T-cell (primary cell): Measurements from ENCODE around the gene LRP5. TPM values are rescaled to one million over a fixed set of nuclear protein-coding genes. Genes with fewer than 3 reads are reported as not detected.

Experiments
- ATAC-seq, 4 experiments: fragments of 200-7000 bp in 3 of 4; fragments of 150-1000 bp in 1 of 4; cut with Tn5 transposase; replicated peaks in 1 of 4; 1 replicate in 3 of 4; 2 replicates in 1 of 4; pipeline ENCODE4 v1.10.0; 2021; ENCODE audit warnings: moderate library complexity in 3 of 4, mild to moderate bottlenecking in 2 of 4, moderate number of reproducible peaks in 1 of 4
- CTCF ChIA-PET, 2 donors: fragments of 300-600 bp; sonication (Branson Sonifier 250); formaldehyde crosslinking; loops; one replicate each; lab custom pipeline; 2022; ENCODE audit warnings: antibody characterized with exemption in 2 of 2; lab: Charles Lee
- POLR2A ChIA-PET, 2 donors: fragments of 300-600 bp; sonication (Branson Sonifier 250); formaldehyde crosslinking; loops; one replicate each; lab custom pipeline; 2022; ENCODE audit warnings: antibody characterized with exemption in 2 of 2; lab: Charles Lee
- DNase-seq, 35 experiments: peaks; one replicate each; pipeline versions ENCODE4 v3.0.0 to v3.0.0-alpha.2; 2013 to 2023
- H3K27ac ChIP-seq: one replicate; pipeline ENCODE4 v1.5.1; 2013; ENCODE audit warnings: low read length
- H3K27me3 ChIP-seq, 2 experiments: replicated peaks in 1 of 2; 1 replicate in 1 of 2; 2 replicates in 1 of 2; pipeline versions ENCODE4 v1.6.1 to v1.7.0; 2013; ENCODE audit warnings: low read length in 1 of 2, mixed read lengths in 1 of 2; ENCODE audit not compliant: control insufficient read depth in 2 of 2, insufficient read depth in 2 of 2; ENCODE audit errors: extremely low read depth in 1 of 2
- H3K36me3 ChIP-seq, 2 donors: 1 replicate in 1 of 2; 2 replicates in 1 of 2; pipeline versions ENCODE4 v1.6.1 to v1.7.0; 2013; ENCODE audit warnings: low read length in 1 of 2; ENCODE audit not compliant: control insufficient read depth in 2 of 2, insufficient read depth in 1 of 2; ENCODE audit errors: extremely low read depth in 1 of 2
- H3K4me1 ChIP-seq, 2 experiments: 1 replicate in 1 of 2; 2 replicates in 1 of 2; pipeline versions ENCODE4 v1.6.1 to v1.7.0; 2013; ENCODE audit warnings: low read length in 2 of 2, mixed read lengths in 1 of 2; ENCODE audit not compliant: insufficient read depth in 2 of 2, control insufficient read depth in 1 of 2; ENCODE audit errors: extremely low read depth in 1 of 2
- H3K4me3 ChIP-seq, 2 donors: 1 replicate in 1 of 2; 2 replicates in 1 of 2; pipeline versions ENCODE4 v1.5.1 to v1.7.0; 2013; ENCODE audit warnings: mild to moderate bottlenecking in 2 of 2, low read length in 1 of 2, moderate library complexity in 1 of 2; ENCODE audit not compliant: control insufficient read depth in 1 of 2; ENCODE audit errors: extremely low read depth in 1 of 2
- H3K9me3 ChIP-seq: 2 replicates; pipeline ENCODE4 v1.7.0; 2013
- H3K27ac Mint-ChIP-seq, 2 donors: one replicate each; pipeline ENCODE4 v1.8.0; 2020 to 2021; ENCODE audit warnings: mild to moderate bottlenecking in 2 of 2, mixed read lengths in 2 of 2
- H3K27me3 Mint-ChIP-seq, 2 donors: one replicate each; pipeline ENCODE4 v1.8.0; 2021 to 2022; ENCODE audit warnings: mixed read lengths in 2 of 2
- H3K36me3 Mint-ChIP-seq: one replicate; pipeline ENCODE4 v1.8.0; 2021; ENCODE audit warnings: mixed read lengths
- H3K4me1 Mint-ChIP-seq, 3 donors: one replicate each; pipeline ENCODE4 v1.8.0; 2020 to 2022; ENCODE audit warnings: mixed read lengths in 3 of 3, mild to moderate bottlenecking in 1 of 3
- H3K4me3 Mint-ChIP-seq, 3 donors: one replicate each; pipeline ENCODE4 v1.8.0; 2020 to 2022; ENCODE audit warnings: mild to moderate bottlenecking in 3 of 3, mixed read lengths in 3 of 3, moderate library complexity in 3 of 3
- H3K9me3 Mint-ChIP-seq, 3 donors: one replicate each; pipeline ENCODE4 v1.8.0; 2020 to 2022; ENCODE audit warnings: mixed read lengths in 3 of 3
- WGBS: methylation state at CpG from one replicate; pipeline ENCODE4 v1.1.5; 2013; ENCODE audit warnings: missing lambda C conversion rate; ENCODE audit not compliant: insufficient coverage; 5-methylcytosine and 5-hydroxymethylcytosine counted together
- total RNA-seq, 35 experiments: library from RNA in 6 of 35; stranded (reverse) in 6 of 35; fragments of 120-200 nt in 1 of 35; gene quantifications; one replicate each; pipeline versions ENCODE4 v1.2.1 to v1.2.4 and lab custom pipeline; 2013 to 2026

The LRP5 gene
- total RNA-seq, 5 donors from 2014 or later (not counting 1 experiment from before 2014, with no cell fraction given): 1.8 to 11.3 (median 7.0) TPM

DNA sequence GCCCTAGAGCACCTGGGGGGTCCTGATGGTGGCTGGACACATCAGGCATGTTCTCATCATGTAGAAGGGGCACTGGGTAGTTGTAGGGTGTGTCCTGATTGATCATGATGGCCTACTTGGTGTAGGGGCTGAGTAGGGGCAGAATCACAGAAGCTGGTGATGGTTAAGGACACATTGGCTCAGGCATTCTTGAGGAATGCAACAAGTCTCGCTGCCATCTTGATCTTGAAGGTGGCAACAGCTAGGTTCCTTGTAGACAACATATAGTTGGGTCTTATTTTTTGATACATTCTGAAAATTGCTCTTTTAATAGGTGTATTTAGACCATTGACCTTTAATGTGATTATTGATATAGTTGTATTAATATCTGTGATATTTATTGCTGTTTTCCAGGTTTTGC lies 176.2 kb downstream of the LRP5 start:
- peak overlapping the region; percentile 11 to 60 for H3K27ac Mint-ChIP-seq

DNA sequence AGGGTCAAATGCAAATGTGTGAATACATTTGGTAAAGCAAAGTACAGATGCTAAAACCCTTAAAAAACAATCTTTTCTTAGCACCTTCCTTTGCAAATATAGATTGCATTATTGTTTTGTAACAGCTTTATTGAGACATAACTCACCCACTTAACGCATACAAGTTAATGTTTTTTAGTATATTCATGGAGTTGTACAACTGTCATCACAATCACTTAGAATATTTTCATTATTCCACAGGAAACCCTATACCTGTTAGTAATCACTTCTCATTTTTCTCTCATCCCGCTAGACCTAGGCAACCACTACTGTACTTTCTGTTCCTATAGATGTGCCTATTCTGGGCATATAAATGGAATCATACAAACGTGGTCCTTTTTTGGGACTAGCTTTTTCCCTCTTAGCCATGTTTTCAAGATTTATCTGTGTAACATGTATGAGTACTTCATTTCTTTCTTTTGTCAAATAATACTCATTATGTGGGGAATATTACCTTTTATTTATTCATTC lies 182.9 kb downstream of the LRP5 start:
- H3K27ac ChIP-seq: no peak overlapping the region
- Mint-ChIP-seq H3K27ac (peak overlapping the region in 1 of 2 donors; percentile 19), H3K36me3 (peaks cover 5% of the 10 kb centered on the region), H3K4me3 (no peak overlapping the region), H3K4me1 (peaks cover 81 to 90% (median 89%) of the 10 kb centered on the region in 3 donors), H3K27me3 (no peaks in the 10 kb centered on the region), H3K9me3 (no peaks in the 10 kb centered on the region)
- H3K4me3 ChIP-seq: no peak overlapping the region
- no CpG with 5 or more reads among the region's 3 CpGs for WGBS
- peaks cover 0 to 2% of the 10 kb centered on the region in 2 donors for H3K36me3 ChIP-seq
- H3K4me1 ChIP-seq: peaks cover 9 to 43% of the 10 kb centered on the region in 2 experiments
- ATAC-seq: no peak
- H3K9me3 ChIP-seq: no peaks in the 10 kb centered on the region
- POLR2A ChIA-PET: no interaction called here
- H3K27me3 ChIP-seq: no peaks in the 10 kb centered on the region
- CTCF ChIA-PET: interaction anchor here in 1 of 2 donors (1.2 kb wide), 1 partner anchor 10 kb away, joined by 5 read pairs; no protein-coding TSS in a partner anchor
- DNase-seq: no peak

More for the DNA sequence above, 176.2 kb downstream of the LRP5 start:
- WGBS: 83% methylated on average over 1 of the region's 1 CpG
- Histone ChIP-seq H3K4me1 (peaks cover 19 to 36% of the 10 kb centered on the region in 2 experiments), H3K9me3 (no peaks in the 10 kb centered on the region), H3K36me3 (peaks cover 0 to 2% of the 10 kb centered on the region in 2 donors), H3K27me3 (no peaks in the 10 kb centered on the region), H3K27ac (no peak overlapping the region), H3K4me3 (no peak overlapping the region)
- Mint-ChIP-seq H3K4me3 (peak overlapping the region in 1 of 3 donors; percentile 66), H3K9me3 (no peaks in the 10 kb centered on the region), H3K27me3 (no peaks in the 10 kb centered on the region), H3K4me1 (peaks cover 86 to 91% (median 86%) of the 10 kb centered on the region in 3 donors), H3K36me3 (peaks cover 19% of the 10 kb centered on the region)
- ATAC-seq (no peak), DNase-seq (no peak)
- POLR2A ChIA-PET: interaction anchor here in 1 of 2 donors (0.6 to 1.0 kb wide), 2 partner anchors 28 to 37 kb away, joined by 5 read pairs; partner anchors contain the start of gene PPP6R3
- CTCF ChIA-PET: interaction anchor here in 1 of 2 donors (0.6 kb wide), 1 partner anchor 21 kb away, joined by 4 read pairs; no protein-coding TSS in a partner anchor

DNA sequence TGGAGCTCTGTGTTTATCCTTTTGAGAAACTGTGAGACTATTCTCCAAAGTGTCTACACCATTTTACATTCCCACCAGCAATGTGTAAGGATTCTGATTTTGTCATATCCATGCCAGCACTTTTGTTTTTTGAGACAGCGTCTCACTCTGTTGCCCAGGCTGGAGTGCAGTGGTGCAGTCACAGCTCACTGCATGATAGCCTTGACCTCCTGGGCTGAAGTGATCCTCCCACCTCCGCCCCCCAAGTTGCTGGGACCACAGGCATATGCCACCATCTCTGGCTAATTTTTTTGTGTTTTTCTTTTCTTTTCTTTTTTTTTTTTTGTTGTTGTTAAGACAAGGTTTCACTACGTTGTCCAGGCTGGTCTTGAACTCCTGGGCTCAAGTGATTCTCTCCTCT lies 183.5 kb downstream of the LRP5 start:
- no peaks in the 10 kb centered on the region for H3K9me3 Mint-ChIP-seq
- H3K4me3 Mint-ChIP-seq: peak overlapping the region in 1 of 3 donors; percentile 15
- ChIA-PET CTCF (no interaction called here), POLR2A (no interaction called here)
- peaks cover 6 to 47% of the 10 kb centered on the region in 2 experiments for H3K4me1 ChIP-seq
- ATAC-seq (no peak), DNase-seq (no peak)
- H3K4me3 ChIP-seq: no peak overlapping the region
- H3K27me3 Mint-ChIP-seq: no peaks in the 10 kb centered on the region
- peaks cover 0 to 2% of the 10 kb centered on the region in 2 donors for H3K36me3 ChIP-seq
- no peaks in the 10 kb centered on the region for H3K27me3 ChIP-seq
- H3K36me3 Mint-ChIP-seq: peaks cover 5% of the 10 kb centered on the region
- 100% methylated on average over 1 of the region's 3 CpGs for WGBS
- peaks cover 81 to 90% (median 89%) of the 10 kb centered on the region in 3 donors for H3K4me1 Mint-ChIP-seq
- H3K27ac ChIP-seq: no peak overlapping the region
- no peaks in the 10 kb centered on the region for H3K9me3 ChIP-seq
- no peak overlapping the region for H3K27ac Mint-ChIP-seq

DNA sequence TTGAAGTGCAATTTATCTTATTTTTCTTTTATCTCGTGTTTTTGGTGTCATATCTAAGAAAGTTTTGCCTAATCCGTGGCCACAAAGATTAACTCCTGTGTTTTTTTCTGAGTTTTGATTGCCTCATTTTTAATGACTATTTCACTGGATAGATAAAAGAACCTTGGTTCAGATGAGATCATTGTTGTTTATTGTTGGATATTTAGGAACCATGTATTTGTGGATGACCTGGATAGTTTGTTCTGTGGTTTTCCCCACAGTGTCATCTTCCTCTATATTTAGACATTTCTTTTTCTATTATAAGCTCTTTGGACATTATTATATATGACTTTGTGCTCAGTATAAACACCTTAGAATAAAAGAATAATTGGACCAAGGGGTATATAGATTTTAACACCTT lies 185.4 kb downstream of the LRP5 start:
- Mint-ChIP-seq H3K4me3 (peak overlapping the region in 1 of 3 donors; percentile 16), H3K9me3 (no peaks in the 10 kb centered on the region), H3K27me3 (no peaks in the 10 kb centered on the region), H3K4me1 (peaks cover 80 to 90% (median 89%) of the 10 kb centered on the region in 3 donors), H3K36me3 (no peaks in the 10 kb centered on the region), H3K27ac (no peak overlapping the region)
- Histone ChIP-seq H3K27ac (no peak overlapping the region), H3K9me3 (no peaks in the 10 kb centered on the region), H3K27me3 (no peaks in the 10 kb centered on the region), H3K4me3 (no peak overlapping the region), H3K36me3 (no peaks in the 10 kb centered on the region), H3K4me1 (peaks cover 5 to 42% of the 10 kb centered on the region in 2 experiments)
- DNase-seq (no peak), ATAC-seq (no peak)
- POLR2A ChIA-PET: interaction anchor here in 1 of 2 donors (0.5 kb wide), 1 partner anchor 419 kb away, joined by 6 read pairs; no protein-coding TSS in a partner anchor
- WGBS: no CpG with 5 or more reads among the region's 2 CpGs
- CTCF ChIA-PET: no interaction called here

DNA sequence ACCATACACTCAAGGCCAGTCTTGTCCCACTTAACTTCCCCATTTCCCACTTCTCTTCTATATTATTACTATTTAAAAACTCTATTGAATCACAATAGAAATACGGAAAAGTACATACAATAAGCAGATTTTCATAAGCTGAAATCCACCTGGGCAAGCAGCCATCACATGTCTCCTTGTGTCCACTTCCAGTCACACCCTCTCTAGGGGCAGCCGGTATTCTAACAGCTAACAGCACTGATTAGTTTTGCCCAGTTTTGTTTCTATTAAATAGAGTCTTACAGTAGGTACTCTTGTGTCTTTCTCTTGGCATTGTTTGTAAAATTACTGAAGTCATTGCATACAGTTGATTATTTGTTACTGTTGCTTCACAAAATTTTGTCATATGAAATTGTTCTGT lies 185.9 kb downstream of the LRP5 start:
- Histone ChIP-seq H3K27me3 (no peaks in the 10 kb centered on the region), H3K36me3 (no peaks in the 10 kb centered on the region), H3K27ac (no peak overlapping the region), H3K4me3 (no peak overlapping the region), H3K4me1 (peaks cover 8 to 48% of the 10 kb centered on the region in 2 experiments), H3K9me3 (no peaks in the 10 kb centered on the region)
- no peak for ATAC-seq
- DNase-seq: no peak
- WGBS: 83% methylated on average over 1 of the region's 2 CpGs
- no peaks in the 10 kb centered on the region for H3K27me3 Mint-ChIP-seq
- peaks cover 80 to 91% (median 90%) of the 10 kb centered on the region in 3 donors for H3K4me1 Mint-ChIP-seq
- H3K9me3 Mint-ChIP-seq: no peaks in the 10 kb centered on the region
- CTCF ChIA-PET: interaction anchor here in 1 of 2 donors (0.6 kb wide), 1 partner anchor 84 kb away, joined by 3 read pairs; no protein-coding TSS in a partner anchor
- H3K4me3 Mint-ChIP-seq: peak overlapping the region in 2 of 3 donors; percentile 3 to 34
- H3K27ac Mint-ChIP-seq: peak overlapping the region in 1 of 2 donors; percentile 34
- POLR2A ChIA-PET: no interaction called here
- H3K36me3 Mint-ChIP-seq: no peaks in the 10 kb centered on the region
